Esophagus squamous epithelium (tissue), 5 donors: Measurements from ENCODE around the gene LHB. TPM values are rescaled to one million over a fixed set of nuclear protein-coding genes. Genes with fewer than 3 reads are reported as not detected.
"Not testable (repeated sequence)": the region's sequence is repeated elsewhere in the genome, so short reads cannot be mapped to it uniquely, and the experiment has no call there.

Source experiments
- DNase-seq: peaks from one replicate; lab custom pipeline; 2025; lab: John Stamatoyannopoulos, UW
- H3K27ac ChIP-seq, 4 donors: fragments of 200-600 bp; sonication (generic); one replicate each; pipeline ENCODE4 v1.5.1; 2016 to 2019; ENCODE audit warnings: mild to moderate bottlenecking in 1 of 4
- H3K27me3 ChIP-seq, 4 donors: fragments of 200-600 bp; sonication (generic); 1 replicate in 3 of 4; 2 replicates in 1 of 4; pipeline versions ENCODE4 v1.5.1 to v1.6.0; 2017 to 2021; ENCODE audit warnings: antibody characterized with exemption in 1 of 4
- H3K36me3 ChIP-seq, 3 donors: fragments of 200-600 bp; sonication (generic); one replicate each; pipeline ENCODE4 v1.5.1; 2016 to 2019
- H3K4me1 ChIP-seq, 3 donors: fragments of 200-600 bp; sonication (generic); one replicate each; pipeline ENCODE4 v1.5.1; 2017 to 2019
- H3K4me3 ChIP-seq, 4 donors: fragments of 200-600 bp; sonication (generic); 1 replicate in 3 of 4; 2 replicates in 1 of 4; pipeline ENCODE4 v1.5.1; 2016 to 2019; ENCODE audit warnings: mild to moderate bottlenecking in 2 of 4, moderate library complexity in 1 of 4
- H3K9me3 ChIP-seq, 3 donors: fragments of 200-600 bp; sonication (generic); one replicate each; pipeline ENCODE4 v1.5.1; 2016 to 2019
- POLR2A ChIP-seq, 4 donors: fragments of 450-650 bp; IDR thresholded peaks; one replicate each; pipeline ENCODE4 v1.6.1; 2017; ENCODE audit warnings: antibody characterized with exemption in 4 of 4, mild to moderate bottlenecking in 4 of 4, moderate library complexity in 3 of 4
- WGBS, 2 donors: methylation state at CpG; one replicate each; pipeline ENCODE4 v1.1.5; 2018; 5-methylcytosine and 5-hydroxymethylcytosine counted together
- intact Hi-C: fragments of 100-400 bp; cut with DNase I; formaldehyde crosslinking; loops from one replicate; pipeline ENCODE4 v1.15.0; 2022
- total RNA-seq, 4 donors: library from RNA; depleted of rRNA; stranded (reverse); fragments of >200 nt; gene quantifications; one replicate each; pipeline ENCODE4 v1.1.0, GENCODE V29; 2016
- TF ChIP-seq, protein P1 (sequence below), 6 experiments: fragments of 450-650 bp in 4 of 6; fragments of 200-600 bp in 2 of 6; sonication (generic) in 2 of 6; IDR thresholded peaks; one replicate each; pipeline ENCODE4 v1.5.1; 2016 to 2019; ENCODE audit warnings: antibody characterized with exemption in 6 of 6, mild to moderate bottlenecking in 4 of 6, moderate library complexity in 4 of 6
- donor health status: DM: yes; HTN: yes; CAD: no.

LHB gene
- total RNA-seq, 4 donors from 2014 or later: not detected

DNA sequence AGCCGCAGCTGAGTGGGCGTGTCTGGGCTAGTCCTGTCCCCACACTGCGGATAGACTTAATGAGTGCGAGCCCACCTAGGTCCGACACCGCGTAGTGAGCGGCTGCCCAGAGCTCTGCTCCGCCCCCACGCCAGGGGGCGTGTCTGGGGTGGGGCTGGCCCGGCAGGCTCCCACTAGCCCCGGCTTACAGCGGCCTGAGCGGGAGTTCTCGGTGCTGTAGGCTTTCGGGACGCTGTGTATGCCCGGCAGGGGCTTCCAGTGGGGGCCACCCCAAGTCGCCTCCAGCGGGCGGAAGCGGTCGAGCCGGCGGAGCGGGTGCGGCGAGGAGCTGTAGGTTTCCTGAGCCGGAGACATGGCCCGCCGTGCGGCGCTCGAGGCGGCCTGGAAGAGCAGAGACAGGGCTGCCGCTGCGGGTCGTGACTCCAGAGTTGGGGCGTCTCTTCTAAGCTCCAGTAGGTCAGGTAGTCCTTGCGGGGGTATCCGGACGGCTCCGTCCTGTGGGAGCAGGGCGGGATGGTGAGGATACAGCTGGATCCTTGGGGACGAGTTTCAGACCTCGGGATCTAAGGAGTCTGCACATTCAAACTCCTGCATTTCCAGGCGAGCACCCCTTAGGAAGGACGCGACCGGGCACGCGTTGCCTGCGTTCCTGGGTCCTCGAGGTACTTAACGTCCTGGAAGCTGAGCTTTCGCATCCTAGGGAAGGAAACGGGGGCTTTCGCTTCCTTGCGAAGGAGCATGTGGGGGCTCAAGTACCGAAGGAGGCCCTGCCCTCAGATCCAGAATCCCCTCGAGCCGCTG lies 39.4 kb upstream of the LHB start:
- H3K9me3 ChIP-seq: no peaks in the 10 kb centered on the region
- no peak for TF ChIP-seq POLR2A (IDR thresholded peaks at IDR 0.05)
- TF ChIP-seq, protein P1, sequence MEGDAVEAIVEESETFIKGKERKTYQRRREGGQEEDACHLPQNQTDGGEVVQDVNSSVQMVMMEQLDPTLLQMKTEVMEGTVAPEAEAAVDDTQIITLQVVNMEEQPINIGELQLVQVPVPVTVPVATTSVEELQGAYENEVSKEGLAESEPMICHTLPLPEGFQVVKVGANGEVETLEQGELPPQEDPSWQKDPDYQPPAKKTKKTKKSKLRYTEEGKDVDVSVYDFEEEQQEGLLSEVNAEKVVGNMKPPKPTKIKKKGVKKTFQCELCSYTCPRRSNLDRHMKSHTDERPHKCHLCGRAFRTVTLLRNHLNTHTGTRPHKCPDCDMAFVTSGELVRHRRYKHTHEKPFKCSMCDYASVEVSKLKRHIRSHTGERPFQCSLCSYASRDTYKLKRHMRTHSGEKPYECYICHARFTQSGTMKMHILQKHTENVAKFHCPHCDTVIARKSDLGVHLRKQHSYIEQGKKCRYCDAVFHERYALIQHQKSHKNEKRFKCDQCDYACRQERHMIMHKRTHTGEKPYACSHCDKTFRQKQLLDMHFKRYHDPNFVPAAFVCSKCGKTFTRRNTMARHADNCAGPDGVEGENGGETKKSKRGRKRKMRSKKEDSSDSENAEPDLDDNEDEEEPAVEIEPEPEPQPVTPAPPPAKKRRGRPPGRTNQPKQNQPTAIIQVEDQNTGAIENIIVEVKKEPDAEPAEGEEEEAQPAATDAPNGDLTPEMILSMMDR (IDR thresholded peaks at IDR 0.05): peak in 5 of 6 experiments; percentile 17 to 49 (median 27)
- peaks cover 16 to 31% (median 19%) of the 10 kb centered on the region in 3 donors for H3K4me1 ChIP-seq
- H3K4me3 ChIP-seq: peak overlapping the region; percentile 39 to 78 (median 54)
- intact Hi-C loops: no loop called here
- H3K36me3 ChIP-seq: no peaks in the 10 kb centered on the region
- peaks cover 0 to 46% (median 2%) of the 10 kb centered on the region in 4 donors for H3K27me3 ChIP-seq
- no peak for DNase-seq
- 0% methylated on average over 7 of the region's 63 CpGs; no CpG with 5 or more reads in 1 of the 2 donors for WGBS, 2 donors
- peak overlapping the region in 1 of 4 donors; percentile 31 for H3K27ac ChIP-seq

DNA sequence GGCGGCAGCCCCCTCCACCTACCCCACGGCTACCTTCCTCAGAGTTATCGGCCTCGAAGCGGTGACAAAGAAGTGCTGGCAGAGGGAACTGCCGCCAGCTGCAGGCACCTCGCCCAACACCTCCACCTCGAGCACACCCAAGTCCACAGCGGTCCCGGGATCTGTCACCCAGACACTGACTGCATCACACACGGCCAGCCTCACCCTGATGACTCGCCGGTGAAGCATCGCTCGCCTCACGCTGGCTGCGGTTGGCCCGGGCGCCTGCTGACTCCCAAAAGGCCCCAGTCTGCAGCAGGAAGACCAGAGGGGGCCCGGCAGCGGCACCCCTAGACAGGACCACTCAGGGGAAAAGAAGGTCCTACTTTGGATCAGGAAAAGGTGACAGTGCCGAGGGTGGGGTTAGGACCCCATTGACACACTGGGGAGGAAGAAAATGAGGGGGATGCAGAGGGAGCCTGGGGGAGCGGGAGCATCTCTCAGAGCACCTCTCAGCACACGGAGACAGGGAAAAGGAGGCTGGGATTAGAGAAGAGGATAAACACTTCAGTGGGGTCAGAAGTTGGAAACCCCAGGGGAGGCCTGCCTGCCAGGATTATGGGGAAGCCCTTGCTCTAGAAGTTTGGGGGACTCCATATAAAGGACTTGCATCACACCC lies 33.6 kb upstream of the LHB start:
- H3K9me3 ChIP-seq, H3K27me3 ChIP-seq, intact Hi-C loops, H3K36me3 ChIP-seq, H3K4me3 ChIP-seq, DNase-seq, H3K27ac ChIP-seq, H3K4me1 ChIP-seq: not testable (repeated sequence)
- 52 to 55% methylated on average over 5 to 11 of the region's 24 CpGs for WGBS, 2 donors

DNA sequence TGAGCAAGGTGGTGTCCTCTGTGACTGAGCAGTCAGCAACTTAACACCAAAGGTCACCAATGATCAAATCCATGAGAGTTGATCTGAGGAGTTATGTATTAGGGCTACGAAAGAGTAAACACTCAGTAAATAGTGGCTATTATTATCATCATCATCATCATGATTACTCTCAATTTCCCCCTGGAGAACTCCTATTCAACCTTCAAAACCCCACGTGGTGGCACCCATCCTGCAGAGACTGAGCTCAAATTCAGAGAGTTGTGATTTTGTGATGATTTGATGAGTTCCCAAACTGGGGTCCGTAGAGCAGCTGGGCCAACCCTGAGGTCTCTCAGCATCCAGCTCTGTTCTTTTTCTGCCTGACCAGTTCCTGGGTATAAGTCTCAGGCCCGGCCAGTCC lies 32.9 kb upstream of the LHB start:
- DNase-seq, H3K9me3 ChIP-seq, H3K36me3 ChIP-seq, H3K27ac ChIP-seq, H3K4me1 ChIP-seq, H3K4me3 ChIP-seq, H3K27me3 ChIP-seq, intact Hi-C loops: not testable (repeated sequence)
- whole genome bisulfite sequencing, 2 donors: 78 to 96% methylated on average over 2 to 3 of the region's 4 CpGs

DNA sequence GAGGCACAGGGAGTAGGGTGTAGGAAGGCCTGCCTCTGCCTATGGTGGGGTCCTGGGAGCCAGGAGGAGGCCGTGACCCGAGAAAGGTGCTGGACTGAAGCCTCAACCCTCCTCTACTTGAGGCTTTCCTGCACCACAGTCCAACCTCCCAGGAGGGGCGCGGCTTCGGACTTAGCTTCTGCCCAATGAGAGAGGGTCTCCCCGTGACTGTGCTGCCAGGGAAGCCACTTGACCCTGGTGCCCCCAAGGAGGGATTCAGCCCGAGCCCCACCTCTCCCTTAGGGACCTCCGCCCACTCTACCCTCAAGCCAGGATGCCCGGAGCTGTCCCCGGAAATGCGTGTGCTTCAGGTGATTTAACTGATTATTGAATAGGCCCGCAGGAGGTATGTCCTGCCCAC lies 32.1 kb upstream of the LHB start, which contains the start of gene CGB8:
CGB8 (minus strand) TSS at position 101 of the 400 bp plus-strand sequence. CDS start 372 bp downstream, outside the sequence.
- DNase-seq, H3K4me3 ChIP-seq, intact Hi-C loops, H3K9me3 ChIP-seq, H3K27ac ChIP-seq, H3K27me3 ChIP-seq, H3K36me3 ChIP-seq, H3K4me1 ChIP-seq: not testable (repeated sequence)
- no CpG with 5 or more reads among the region's 12 CpGs for WGBS, 2 donors

DNA sequence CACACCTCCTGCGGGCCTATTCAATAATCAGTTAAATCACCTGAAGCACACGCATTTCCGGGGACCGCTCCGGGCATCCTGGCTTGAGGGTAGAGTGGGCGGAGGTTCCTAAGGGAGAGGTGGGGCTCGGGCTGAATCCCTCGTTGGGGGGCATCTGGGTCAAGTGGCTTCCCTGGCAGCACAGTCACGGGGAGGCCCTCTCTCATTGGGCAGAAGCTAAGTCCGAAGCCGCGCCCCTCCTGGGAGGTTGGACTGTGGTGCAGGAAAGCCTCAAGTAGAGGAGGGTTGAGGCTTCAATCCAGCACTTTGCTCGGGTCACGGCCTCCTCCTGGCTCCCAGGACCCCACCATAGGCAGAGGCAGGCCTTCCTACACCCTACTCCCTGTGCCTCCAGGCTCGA lies 26.7 kb upstream of the LHB start, which contains the start of gene CGB5:
CGB5 (plus strand) TSS at position 301 of the 400 bp plus-strand sequence. CDS start 362 bp downstream, outside the sequence.
- H3K27me3 ChIP-seq, DNase-seq, H3K9me3 ChIP-seq, H3K36me3 ChIP-seq, H3K4me3 ChIP-seq, H3K4me1 ChIP-seq, intact Hi-C loops, H3K27ac ChIP-seq: not testable (repeated sequence)
- 100% methylated on average over 1 to 2 of the region's 15 CpGs for WGBS, 2 donors

DNA sequence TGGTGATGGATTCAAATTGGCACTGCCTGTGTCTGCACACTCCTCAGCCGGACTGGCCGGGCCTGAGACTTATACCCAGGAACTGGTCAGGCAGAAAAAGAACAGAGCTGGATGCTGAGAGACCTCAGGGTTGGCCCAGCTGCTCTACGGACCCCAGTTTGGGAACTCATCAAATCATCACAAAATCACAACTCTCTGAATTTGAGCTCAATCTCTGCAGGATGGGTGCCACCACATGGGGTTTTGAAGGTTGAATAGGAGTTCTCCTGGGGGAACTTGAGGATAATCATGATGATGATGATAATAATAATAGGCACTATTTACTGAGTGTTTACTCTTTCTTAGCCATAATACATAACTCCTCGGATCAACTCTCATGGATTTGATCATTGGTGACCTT lies 25.8 kb upstream of the LHB start:
- H3K36me3 ChIP-seq, H3K4me1 ChIP-seq, H3K27ac ChIP-seq, H3K9me3 ChIP-seq, DNase-seq, H3K27me3 ChIP-seq, intact Hi-C loops, H3K4me3 ChIP-seq: not testable (repeated sequence)
- WGBS, 2 donors: 89% methylated on average over 1 of the region's 4 CpGs

DNA sequence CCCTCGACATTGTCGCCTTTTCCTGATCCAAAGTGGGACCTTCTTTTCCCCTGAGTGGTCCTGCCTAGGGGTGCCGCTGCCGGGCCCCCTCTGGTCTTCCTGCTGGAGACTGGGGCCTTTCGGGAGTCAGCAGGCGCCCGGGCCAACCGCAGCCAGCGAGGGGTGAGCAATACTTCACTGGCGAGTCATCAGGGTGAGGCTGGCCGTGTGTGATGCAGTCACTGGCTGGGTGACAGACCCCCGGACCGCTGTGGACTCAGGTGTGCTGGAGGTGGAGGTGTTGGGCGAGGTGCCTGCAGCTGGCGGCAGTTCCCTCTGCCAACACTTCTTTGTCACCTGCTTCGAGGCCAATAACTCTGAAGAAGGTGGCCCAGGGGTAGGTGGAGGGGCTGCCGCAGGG lies 25.3 kb upstream of the LHB start:
- Histone ChIP-seq H3K36me3 (no peaks in the 10 kb centered on the region), H3K27ac (no peak overlapping the region), H3K4me3 (no peak overlapping the region), H3K4me1 (no peaks in the 10 kb centered on the region), H3K27me3 (peaks cover 0 to 6% (median 0%) of the 10 kb centered on the region in 4 donors), H3K9me3 (no peaks in the 10 kb centered on the region)
- TF ChIP-seq, protein P1 (IDR thresholded peaks at IDR 0.05): no peak
- no peak for TF ChIP-seq POLR2A (IDR thresholded peaks at IDR 0.05)
- intact Hi-C loops: no loop called here
- DNase-seq: no peak
- WGBS, 2 donors: 43 to 59% methylated on average over 2 of the region's 17 CpGs

DNA sequence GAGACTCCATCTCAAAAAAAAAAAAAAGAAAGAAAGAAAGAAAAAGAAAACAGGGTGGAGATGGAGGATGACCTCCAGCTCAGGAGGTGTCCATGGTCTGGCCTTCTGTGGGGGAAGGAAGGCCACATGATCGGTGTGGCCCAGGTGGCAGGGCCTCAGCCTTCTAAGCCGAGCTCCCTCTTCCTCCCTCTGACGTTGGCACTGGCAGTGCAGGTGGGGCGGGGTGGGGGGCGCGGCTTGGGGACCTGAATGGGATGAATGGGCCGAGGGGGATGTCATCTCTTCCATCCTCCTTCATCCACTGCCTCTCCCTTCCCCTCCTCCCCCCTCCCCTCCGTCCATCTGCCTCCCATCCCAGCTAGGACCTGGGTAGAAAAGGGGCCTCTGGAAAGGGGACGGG lies 22.8 kb upstream of the LHB start:
- H3K36me3 ChIP-seq, intact Hi-C loops, H3K27me3 ChIP-seq, H3K4me1 ChIP-seq, H3K9me3 ChIP-seq, DNase-seq, H3K4me3 ChIP-seq, H3K27ac ChIP-seq: not testable (repeated sequence)
- WGBS, 2 donors: 36 to 49% methylated on average over 6 of the region's 9 CpGs

DNA sequence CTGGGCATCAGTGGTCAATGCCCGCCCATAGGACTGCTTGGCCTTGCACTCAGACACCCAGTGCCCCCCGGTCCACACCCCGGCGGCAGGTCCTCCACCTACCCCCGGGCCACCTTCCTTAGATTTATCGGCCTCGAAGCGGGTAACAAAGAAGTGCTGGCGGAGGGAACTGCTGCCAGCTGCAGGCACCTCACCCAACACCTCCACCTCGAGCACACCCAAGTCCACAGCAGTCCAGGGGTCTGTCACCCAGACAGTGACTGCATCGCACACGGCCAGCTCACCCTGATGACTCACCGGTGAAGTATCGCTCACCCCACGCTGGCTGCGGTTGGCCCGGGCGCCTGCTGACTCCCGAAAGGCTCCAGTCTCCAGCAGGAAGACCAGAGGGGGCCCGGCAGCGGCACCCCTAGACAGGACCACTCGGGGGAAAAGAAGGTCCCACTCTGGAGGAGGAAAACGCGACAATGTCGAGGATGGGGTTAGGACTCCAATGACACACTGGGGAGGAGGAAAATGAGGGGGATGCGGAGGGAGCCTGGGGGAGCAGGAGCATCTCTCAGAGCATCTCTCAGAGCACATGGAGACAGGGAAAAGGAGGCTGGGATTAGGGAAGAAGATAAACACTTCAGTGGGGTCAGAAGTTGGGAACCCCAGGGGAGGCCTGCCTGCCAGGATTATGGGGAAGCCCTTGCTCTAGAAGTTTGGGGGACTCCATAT lies 21.8 kb upstream of the LHB start:
- H3K9me3 ChIP-seq, H3K27me3 ChIP-seq, H3K4me3 ChIP-seq, H3K4me1 ChIP-seq, intact Hi-C loops, H3K27ac ChIP-seq, DNase-seq, H3K36me3 ChIP-seq: not testable (repeated sequence)
- 83 to 89% methylated on average over 8 to 13 of the region's 26 CpGs for WGBS, 2 donors

DNA sequence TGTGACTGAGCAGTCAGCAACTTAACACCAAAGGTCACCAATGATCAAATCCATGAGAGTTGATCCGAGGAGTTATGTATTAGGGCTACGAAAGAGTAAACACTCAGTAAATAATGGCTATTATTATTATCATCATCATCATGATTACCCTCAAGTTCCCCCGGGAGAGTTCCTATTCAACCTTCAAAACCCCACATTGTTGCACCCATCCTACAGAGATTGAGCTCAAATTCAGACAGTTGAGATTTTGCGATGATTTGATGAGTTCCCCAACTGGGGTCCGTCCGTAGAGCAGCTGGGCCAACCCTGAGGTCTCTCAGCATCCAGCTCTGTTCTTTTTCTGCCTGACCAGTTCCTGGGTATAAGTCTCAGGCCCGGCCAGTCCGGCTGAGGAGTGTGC lies 21.2 kb upstream of the LHB start:
- H3K4me1 ChIP-seq, H3K27me3 ChIP-seq, H3K27ac ChIP-seq, intact Hi-C loops, H3K36me3 ChIP-seq, H3K4me3 ChIP-seq, DNase-seq, H3K9me3 ChIP-seq: not testable (repeated sequence)
- WGBS, 2 donors: 86 to 98% methylated on average over 1 to 6 of the region's 8 CpGs
